GM23338 (cell line): Measurements from ENCODE around the gene RIF1.

Source experiments
- CREB1 ChIP-seq: fragments of 250-450 bp; sonication (Bioruptor Pico); IDR thresholded peaks from 2 replicates; pipeline ENCODE4 v1.5.0; 2020; ENCODE audit warnings: low read depth, mild to moderate bottlenecking, moderate library complexity
- EZH2 ChIP-seq: fragments of 200-600 bp; sonication (generic); IDR thresholded peaks from one replicate; pipeline ENCODE4 v1.8.0; 2017; ENCODE audit warnings: antibody characterized with exemption, mild to moderate bottlenecking, low read depth; ENCODE audit not compliant: unreplicated experiment
- EZH2phosphoT487 ChIP-seq: fragments of 200-600 bp; sonication (generic); IDR thresholded peaks from one replicate; pipeline ENCODE4 v1.8.1; 2018; ENCODE audit warnings: antibody characterized with exemption; ENCODE audit not compliant: unreplicated experiment
- JUNB ChIP-seq: IDR thresholded peaks from one replicate; pipeline ENCODE4 v1.6.1; 2016; ENCODE audit warnings: antibody characterized with exemption; ENCODE audit not compliant: unreplicated experiment
- POLR2AphosphoS5 ChIP-seq: IDR thresholded peaks from 2 replicates; pipeline ENCODE4 v1.6.1; 2016; ENCODE audit warnings: antibody characterized with exemption, low read depth
- STAT1 ChIP-seq: IDR thresholded peaks from one replicate; pipeline ENCODE4 v1.6.1; 2016; ENCODE audit warnings: antibody characterized with exemption; ENCODE audit not compliant: unreplicated experiment
- TF ChIP-seq, protein P1 (sequence below), 2 experiments: fragments of 200-600 bp in 1 of 2; sonication (generic) in 1 of 2; conservative IDR thresholded peaks; 2 replicates each; pipeline versions ENCODE4 v1.5.1 to v1.6.1; 2016 to 2017; ENCODE audit warnings: antibody characterized with exemption in 2 of 2, low read depth in 2 of 2, mild to moderate bottlenecking in 2 of 2, moderate library complexity in 1 of 2
- TF ChIP-seq, protein P2 (sequence below): IDR thresholded peaks from one replicate; pipeline ENCODE4 v1.6.1; 2018; ENCODE audit warnings: antibody characterized with exemption; ENCODE audit not compliant: unreplicated experiment

DNA sequence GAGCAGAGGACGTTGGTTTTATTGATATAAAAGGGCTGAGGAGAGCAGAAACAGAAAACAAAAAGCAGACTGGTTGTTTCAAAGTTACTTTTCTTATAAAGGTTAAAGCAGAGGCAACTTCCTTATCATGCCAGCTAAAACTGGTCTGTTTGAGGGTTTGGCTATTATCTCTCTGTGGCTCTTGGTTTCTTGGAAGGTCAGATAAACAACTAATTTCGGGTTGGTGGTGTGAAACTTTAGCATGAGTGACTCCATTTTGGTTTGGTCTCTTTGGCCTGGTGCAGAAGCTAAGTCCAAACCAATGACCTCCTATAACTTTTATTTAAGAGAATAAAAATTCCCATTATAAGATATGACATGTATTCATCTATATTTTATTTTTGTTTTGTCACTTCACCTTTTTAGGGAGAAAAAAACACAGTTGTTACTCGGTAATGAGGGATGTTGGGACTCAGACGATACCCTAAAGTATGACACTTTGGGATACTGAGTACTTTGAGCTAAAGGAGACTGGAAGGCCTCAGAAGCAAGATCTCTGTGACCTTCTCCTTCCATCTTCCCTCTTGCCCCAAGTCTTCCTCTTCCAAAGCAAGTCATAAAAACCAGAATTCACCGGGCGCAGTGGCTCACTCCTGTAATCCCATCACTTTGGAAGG, 29.0 kb upstream of the RIF1 start:
- TF ChIP-seq, protein P1, sequence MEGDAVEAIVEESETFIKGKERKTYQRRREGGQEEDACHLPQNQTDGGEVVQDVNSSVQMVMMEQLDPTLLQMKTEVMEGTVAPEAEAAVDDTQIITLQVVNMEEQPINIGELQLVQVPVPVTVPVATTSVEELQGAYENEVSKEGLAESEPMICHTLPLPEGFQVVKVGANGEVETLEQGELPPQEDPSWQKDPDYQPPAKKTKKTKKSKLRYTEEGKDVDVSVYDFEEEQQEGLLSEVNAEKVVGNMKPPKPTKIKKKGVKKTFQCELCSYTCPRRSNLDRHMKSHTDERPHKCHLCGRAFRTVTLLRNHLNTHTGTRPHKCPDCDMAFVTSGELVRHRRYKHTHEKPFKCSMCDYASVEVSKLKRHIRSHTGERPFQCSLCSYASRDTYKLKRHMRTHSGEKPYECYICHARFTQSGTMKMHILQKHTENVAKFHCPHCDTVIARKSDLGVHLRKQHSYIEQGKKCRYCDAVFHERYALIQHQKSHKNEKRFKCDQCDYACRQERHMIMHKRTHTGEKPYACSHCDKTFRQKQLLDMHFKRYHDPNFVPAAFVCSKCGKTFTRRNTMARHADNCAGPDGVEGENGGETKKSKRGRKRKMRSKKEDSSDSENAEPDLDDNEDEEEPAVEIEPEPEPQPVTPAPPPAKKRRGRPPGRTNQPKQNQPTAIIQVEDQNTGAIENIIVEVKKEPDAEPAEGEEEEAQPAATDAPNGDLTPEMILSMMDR (conservative IDR thresholded peaks at IDR 0.05; ENCODE audit: low read depth in 2 of 2) = no peak
- TF ChIP-seq EZH2 (no peak), POLR2AphosphoS5 (no peak), JUNB (no peak), STAT1 (no peak), CREB1 (CRISPR knock-in tag) (no peak), EZH2phosphoT487 (no peak)
- TF ChIP-seq, protein P2, sequence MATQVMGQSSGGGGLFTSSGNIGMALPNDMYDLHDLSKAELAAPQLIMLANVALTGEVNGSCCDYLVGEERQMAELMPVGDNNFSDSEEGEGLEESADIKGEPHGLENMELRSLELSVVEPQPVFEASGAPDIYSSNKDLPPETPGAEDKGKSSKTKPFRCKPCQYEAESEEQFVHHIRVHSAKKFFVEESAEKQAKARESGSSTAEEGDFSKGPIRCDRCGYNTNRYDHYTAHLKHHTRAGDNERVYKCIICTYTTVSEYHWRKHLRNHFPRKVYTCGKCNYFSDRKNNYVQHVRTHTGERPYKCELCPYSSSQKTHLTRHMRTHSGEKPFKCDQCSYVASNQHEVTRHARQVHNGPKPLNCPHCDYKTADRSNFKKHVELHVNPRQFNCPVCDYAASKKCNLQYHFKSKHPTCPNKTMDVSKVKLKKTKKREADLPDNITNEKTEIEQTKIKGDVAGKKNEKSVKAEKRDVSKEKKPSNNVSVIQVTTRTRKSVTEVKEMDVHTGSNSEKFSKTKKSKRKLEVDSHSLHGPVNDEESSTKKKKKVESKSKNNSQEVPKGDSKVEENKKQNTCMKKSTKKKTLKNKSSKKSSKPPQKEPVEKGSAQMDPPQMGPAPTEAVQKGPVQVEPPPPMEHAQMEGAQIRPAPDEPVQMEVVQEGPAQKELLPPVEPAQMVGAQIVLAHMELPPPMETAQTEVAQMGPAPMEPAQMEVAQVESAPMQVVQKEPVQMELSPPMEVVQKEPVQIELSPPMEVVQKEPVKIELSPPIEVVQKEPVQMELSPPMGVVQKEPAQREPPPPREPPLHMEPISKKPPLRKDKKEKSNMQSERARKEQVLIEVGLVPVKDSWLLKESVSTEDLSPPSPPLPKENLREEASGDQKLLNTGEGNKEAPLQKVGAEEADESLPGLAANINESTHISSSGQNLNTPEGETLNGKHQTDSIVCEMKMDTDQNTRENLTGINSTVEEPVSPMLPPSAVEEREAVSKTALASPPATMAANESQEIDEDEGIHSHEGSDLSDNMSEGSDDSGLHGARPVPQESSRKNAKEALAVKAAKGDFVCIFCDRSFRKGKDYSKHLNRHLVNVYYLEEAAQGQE = no peak
